ENCODE data around the gene VAV2.

The VAV2 gene

GRCh38 chr9:134026981-134027380 is 34.9 kb upstream of the VAV2 start:
- DNase-seq (ENCODE audit: low read depth): no peak

GRCh38 chr9:134026581-134026980 is 34.5 kb upstream of the VAV2 start:
- no peak for DNase-seq (ENCODE audit: low read depth)

DNA sequence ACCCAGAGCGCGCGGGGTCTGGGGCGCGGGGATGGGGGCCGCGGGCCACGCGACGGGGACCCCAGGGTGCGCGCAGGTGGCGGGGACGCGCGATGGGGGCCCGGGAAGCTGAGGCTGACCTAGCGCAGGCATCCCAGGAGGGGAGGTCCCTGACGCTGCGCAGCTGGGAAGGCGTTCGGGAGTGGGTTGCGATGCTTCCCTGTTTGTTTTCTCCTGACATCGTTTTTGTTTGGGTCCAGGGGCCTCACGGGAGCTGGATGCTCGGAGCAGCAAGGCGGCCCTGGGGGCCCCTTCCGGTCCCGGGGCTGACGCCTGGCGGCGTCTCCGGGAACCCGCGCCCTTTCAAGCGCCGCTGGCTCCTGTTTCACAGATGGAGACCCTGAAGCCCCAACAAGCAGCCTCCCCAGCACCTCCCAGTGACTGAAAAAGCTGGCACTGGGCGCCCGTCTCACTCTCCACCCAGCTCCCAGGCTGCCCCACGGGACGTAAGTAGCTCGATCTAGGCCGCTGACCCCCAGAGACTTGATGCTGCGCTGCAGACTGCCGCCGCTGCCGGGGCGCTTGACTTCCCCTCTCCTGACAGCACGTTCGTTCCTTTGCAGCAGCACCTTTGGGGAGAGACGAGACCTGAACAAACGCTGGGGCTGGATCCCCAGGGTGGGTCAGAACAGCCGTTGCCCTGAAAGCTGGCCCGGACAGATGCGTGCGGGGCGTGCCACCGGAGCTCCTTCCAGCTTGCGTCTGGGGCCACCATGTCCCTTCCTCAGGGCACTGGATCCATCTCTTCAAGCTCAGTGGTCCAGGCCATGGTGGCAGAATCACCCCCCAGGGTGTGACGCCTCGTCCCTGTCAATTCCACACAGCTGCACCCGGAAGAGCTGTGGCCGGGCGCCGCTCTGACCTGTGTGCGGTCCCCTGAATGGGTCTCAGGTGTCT is 33.8 kb upstream of the VAV2 start:
- DNase-seq (ENCODE audit: low read depth): peak; percentile 8

GRCh38 chr9:134024828-134025605 is 32.9 kb upstream of the VAV2 start, which contains the start of gene BRD3OS:
TSS of gene BRD3OS (plus strand) at chr9:134025481. CDS start at chr9:134026748, 1,267 bp downstream.
- peak; percentile 92 for DNase-seq (ENCODE audit: low read depth)

DNA sequence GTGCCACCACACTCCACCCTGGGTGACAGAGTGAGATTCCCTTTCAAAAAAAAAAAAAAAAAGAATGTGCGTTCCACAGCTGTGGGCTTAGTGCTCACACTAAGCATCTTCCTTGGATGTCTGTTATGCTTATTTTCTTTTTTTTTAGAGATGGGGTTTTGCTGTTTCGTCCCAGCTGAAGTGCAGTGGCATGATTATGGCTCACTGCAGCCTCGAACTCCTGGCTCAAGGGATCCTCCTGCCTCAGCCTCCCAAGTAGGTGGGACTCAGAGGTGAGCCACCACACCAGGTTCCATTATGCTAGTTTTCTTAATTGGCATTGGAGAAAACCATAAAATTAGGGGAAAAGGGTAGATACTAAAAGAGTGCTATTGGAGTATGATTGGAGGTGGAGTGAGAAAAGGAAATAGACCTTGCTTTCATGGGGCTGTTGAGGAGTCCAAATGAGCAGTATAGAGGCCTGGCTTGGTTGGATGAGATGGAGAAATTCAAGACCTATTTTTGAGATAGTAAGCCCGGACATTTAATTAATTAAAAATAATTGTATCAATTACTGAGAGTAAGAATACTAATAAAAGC is 32.2 kb upstream of the VAV2 start:
- no peak for DNase-seq (ENCODE audit: low read depth)

- no peak for DNase-seq (ENCODE audit: low read depth)
These were observed 22.8 kb upstream of the VAV2 start for GRCh38 chr9:134014946-134015345.

- no peak for DNase-seq (ENCODE audit: low read depth)
These were observed 19.3 kb upstream of the VAV2 start for GRCh38 chr9:134011401-134011800.

DNA sequence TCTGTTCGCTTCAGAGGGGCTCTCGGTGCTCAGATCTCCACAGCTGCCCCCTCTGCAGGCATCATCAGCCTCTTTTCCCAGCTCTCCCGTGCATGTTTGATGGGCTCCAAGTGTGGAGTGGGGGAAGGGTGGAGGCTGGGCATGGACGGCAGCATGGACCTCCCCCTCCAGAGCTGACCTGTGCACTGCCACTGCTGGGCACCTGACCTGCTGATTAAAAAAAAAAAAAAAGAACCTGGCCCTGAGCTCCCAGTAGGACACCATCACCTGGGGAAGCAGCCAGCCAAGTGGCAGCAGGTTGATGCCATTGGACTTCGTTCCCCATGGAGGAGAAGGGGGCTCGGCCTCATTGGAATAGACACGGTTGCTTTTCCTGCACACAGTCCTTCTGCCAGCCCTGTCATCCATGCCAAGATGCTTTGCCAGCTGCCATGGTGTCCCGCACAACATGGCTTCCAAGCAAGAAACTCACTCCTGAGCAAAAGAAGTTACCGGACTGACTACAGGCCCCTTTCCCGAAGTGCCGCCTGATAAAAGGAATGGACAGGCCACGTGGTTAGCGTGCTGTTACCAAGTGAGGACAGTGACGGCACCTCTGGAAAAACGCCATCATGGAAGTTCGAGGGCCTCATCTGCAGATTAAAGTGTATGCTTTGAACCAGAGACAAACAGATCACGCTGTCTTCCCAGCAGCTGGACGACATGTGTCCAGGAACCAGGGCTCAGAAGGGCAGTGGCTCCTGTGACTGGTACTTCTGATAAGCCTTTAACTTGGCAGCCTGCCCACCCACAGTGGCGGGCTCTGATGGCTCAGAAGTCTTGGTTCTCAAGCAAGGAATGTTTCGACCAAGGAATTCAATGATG is 18.4 kb upstream of the VAV2 start:
- DNase-seq (ENCODE audit: low read depth): no peak

GRCh38 chr9:134007571-134007970 is 15.4 kb upstream of the VAV2 start:
- no peak for DNase-seq (ENCODE audit: low read depth)

DNA sequence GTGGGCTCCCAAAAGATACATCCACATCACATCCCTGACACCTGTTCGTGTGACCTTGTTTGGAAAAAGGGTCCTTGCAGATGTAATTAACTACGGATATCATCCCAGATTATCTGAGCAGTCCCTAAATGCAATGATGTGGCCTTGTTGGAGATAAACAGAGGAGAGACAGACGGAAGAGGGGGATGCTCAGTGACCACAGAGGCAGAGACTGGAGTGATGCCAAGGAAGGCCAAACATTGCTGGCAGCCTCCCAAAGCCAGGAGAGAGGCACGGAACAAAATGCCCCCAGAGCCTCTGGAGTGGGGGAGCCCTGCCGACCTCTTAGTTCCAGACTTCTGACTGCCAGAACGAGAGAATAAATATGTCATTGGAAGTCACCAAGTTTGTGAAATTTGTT is 15.0 kb upstream of the VAV2 start:
- DNase-seq (ENCODE audit: low read depth): no peak

- no peak for DNase-seq (ENCODE audit: low read depth)
These were observed 13.3 kb upstream of the VAV2 start for GRCh38 chr9:134005381-134005780.

- DNase-seq (ENCODE audit: low read depth): no peak
These were observed 12.8 kb upstream of the VAV2 start for GRCh38 chr9:134004881-134005280.

- DNase-seq (ENCODE audit: low read depth): no peak
These were observed 12.2 kb upstream of the VAV2 start for GRCh38 chr9:134004131-134004873.

GRCh38 chr9:134003237-134003636 is 11.1 kb upstream of the VAV2 start:
- DNase-seq (ENCODE audit: low read depth): no peak

DNA sequence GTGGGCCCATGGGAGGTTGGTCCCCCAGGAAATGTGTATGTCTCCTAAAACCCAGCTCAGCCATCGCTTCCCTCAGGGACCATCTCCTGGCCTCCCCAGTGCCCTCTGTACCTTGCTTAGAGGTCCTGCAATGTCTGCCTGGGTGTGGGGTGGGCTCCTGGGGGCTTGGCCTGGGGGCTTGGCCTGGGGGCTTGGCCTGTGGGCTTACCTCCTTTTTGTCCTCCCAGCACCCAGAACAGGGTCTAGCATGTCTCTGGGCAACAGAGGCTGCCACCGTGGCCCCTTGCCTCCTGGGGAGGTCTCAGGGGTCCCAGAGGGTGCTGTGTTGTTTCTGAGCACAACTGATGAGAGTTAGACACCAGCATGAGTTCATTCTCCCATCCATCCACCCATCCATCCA is 10.7 kb upstream of the VAV2 start:
- DNase-seq (ENCODE audit: low read depth): no peak

DNA sequence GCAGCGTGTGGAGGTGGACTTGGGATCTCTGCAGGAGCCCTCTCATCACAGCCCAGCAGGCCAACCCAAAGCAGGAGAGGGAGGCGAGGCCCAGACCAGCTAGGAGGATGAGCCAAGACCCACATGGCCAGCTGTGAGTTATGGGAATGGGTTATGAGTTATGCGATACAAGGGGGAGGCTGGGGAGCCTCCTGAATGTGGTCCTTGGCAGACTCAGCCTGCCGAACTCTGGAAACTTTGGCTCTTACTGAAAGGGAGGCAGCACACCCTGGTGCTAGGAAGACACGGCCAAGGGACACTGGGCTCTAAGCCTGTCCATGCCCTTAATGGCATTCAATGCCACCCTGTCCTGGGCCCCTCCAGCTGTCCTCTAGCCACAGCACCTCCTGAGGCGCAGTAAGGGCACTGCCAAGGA is 7.7 kb upstream of the VAV2 start:
- no peak for DNase-seq (ENCODE audit: low read depth)

GRCh38 chr9:133998915-133999595 is 6.9 kb upstream of the VAV2 start:
- DNase-seq (ENCODE audit: low read depth): no peak

GRCh38 chr9:133997584-133997983 is 5.5 kb upstream of the VAV2 start:
- no peak for DNase-seq (ENCODE audit: low read depth)

DNA sequence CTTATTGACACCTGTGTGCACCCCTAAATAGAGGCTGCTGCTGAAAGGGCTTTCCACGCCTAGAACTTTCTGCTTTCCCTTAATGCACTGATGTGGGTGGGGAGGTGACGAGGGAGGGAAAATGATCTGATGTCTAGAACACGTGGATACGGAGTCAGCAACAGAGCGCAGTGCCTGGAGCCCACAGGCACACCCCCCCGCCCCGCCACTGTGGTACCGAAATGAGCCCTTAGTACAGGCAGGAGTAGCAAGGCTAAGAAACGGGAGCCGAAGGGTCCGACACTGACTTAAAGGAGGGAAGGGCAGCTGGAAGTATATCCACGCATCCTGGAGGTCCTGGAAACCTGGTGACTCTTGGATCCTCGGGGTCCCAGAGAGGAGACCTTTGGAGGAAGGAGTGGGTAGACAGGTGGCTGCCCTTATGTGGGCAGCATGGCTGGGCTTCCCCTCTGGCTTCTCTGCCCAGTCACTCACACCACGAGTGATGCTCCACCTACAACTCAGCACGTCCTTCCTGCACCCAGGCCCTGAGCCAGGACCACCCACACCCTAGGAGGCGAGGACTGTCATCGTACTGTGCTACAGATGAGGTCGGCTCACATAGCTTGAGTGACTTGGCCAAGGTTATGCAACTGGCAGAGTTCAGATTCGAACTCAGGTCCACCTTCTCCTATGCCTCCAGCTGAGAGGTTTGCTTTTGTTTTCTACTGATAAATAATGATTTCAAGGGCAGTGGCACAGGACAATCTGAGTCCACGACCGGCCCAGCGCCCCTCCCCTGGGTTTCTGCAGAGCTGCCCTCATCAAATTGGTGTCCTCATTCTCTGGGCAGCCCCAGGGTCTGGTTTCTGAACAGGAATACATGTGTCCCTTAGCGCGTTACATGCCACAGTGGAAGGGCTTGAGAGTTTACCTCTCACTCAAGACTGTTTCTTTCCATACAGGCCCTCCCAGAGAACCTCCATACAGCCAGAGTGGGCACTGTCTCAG is 4.7 kb upstream of the VAV2 start:
- DNase-seq (ENCODE audit: low read depth): no peak

All from GM04503 (cell line).